ENCODE measurements around the gene KCNK16. TPM values are rescaled to one million over a fixed set of nuclear protein-coding genes. Genes with fewer than 3 reads are reported as not detected.

Gene KCNK16
- polyA plus RNA-seq, 3 donors, result not detected

- H3K9me3 Mint-ChIP-seq, result peaks cover 0 to 4% (median 0%) of the 10 kb centered on the region in 7 donors
- Histone ChIP-seq H3K4me1 (ENCODE audit: control insufficient read depth in 1 of 2, insufficient read depth in 2 of 2, low read length in 2 of 2) (peaks cover 15 to 16% of the 10 kb centered on the region in 2 donors), H3K36me3 (replicated peaks in 1 of 2; ENCODE audit: control insufficient read depth in 1 of 2, insufficient read depth in 2 of 2, low read length in 2 of 2) (no peaks in the 10 kb centered on the region), H3K4me3 (replicated peaks in 1 of 3; ENCODE audit: low read depth in 2 of 3, low read length in 3 of 3) (no peak overlapping the region), H3K9me3 (replicated peaks in 1 of 2; ENCODE audit: control insufficient read depth in 1 of 2, insufficient read depth in 1 of 2, low read length in 2 of 2) (no peaks in the 10 kb centered on the region), H3K9ac (ENCODE audit: insufficient read depth, low read length, poor library complexity, severe bottlenecking) (no peak overlapping the region), H3K27ac (ENCODE audit: low read depth in 1 of 2, low read length in 2 of 2) (no peak overlapping the region), H2AFZ (ENCODE audit: insufficient read depth, low read depth, low read length, poor library complexity, severe bottlenecking) (no peak overlapping the region), H3K27me3 (ENCODE audit: control insufficient read depth in 2 of 2, insufficient read depth in 2 of 2, low read length in 2 of 2) (no peaks in the 10 kb centered on the region), H4K20me1 (ENCODE audit: insufficient read depth, low read length) (no peaks in the 10 kb centered on the region), H3K4me2 (replicated peaks; ENCODE audit: extremely low read depth, low read length, poor library complexity, severe bottlenecking) (no peak overlapping the region), H3K79me2 (ENCODE audit: insufficient read depth, low read length) (no peaks in the 10 kb centered on the region)
- peak overlapping the region in 2 of 7 donors; percentile 22 to 26 for H3K27ac Mint-ChIP-seq
- peaks cover 3 to 10% (median 9%) of the 10 kb centered on the region in 3 donors for H3K27me3 Mint-ChIP-seq (ENCODE audit: low read depth in 3 of 3)
- H3K4me1 Mint-ChIP-seq, result peaks cover 23% of the 10 kb centered on the region
- WGBS (ENCODE audit: insufficient coverage), result 68% methylated on average over 3 of the region's 5 CpGs
- no peak overlapping the region for H3K4me3 Mint-ChIP-seq
- intact Hi-C loops (cut with micrococcal nuclease), result no loop called here
- TF ChIP-seq CTCF (IDR thresholded peaks at IDR 0.05), result no peak
- DNase-seq, result peak in 2 of 3 donors; percentile 15 to 34
- H3K36me3 Mint-ChIP-seq, result no peaks in the 10 kb centered on the region
These were observed 28.4 kb downstream of the KCNK16 start for GRCh38 chr6:39294133-39294532.

DNA sequence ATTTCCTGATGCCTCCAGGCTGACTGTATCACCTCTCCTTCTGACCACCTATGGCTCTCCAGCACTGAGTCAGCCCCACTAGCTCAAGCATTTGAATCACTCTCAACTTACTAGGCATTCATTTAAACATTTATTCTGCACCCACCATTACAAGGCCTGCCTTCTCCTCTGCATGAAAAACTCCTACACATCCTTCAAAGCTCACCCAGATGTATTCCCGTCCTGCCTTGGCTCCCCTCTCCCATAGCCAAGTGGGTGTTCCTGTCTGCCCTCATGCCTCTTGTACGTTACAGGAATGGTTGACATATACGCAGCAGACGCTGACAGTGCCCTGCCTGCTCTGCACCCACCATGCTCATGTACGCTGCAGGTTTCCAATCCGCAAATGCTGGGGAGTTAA, 29.9 kb downstream of the KCNK16 start:
- peaks cover 28% of the 10 kb centered on the region for H3K4me1 Mint-ChIP-seq
- H3K9ac ChIP-seq (ENCODE audit: insufficient read depth, low read length, poor library complexity, severe bottlenecking), result no peak overlapping the region
- H3K9me3 ChIP-seq (replicated peaks in 1 of 2; ENCODE audit: control insufficient read depth in 1 of 2, insufficient read depth in 1 of 2, low read length in 2 of 2), result no peaks in the 10 kb centered on the region
- no peak for DNase-seq
- intact Hi-C loops (cut with micrococcal nuclease), result no loop called here
- no peaks in the 10 kb centered on the region for H4K20me1 ChIP-seq (ENCODE audit: insufficient read depth, low read length)
- no peak overlapping the region for H3K4me3 ChIP-seq (replicated peaks in 1 of 3; ENCODE audit: low read depth in 2 of 3, low read length in 3 of 3)
- H3K4me1 ChIP-seq (ENCODE audit: control insufficient read depth in 1 of 2, insufficient read depth in 2 of 2, low read length in 2 of 2), result peaks cover 17 to 19% of the 10 kb centered on the region in 2 donors
- no peaks in the 10 kb centered on the region for H3K36me3 Mint-ChIP-seq
- H3K4me2 ChIP-seq (replicated peaks; ENCODE audit: extremely low read depth, low read length, poor library complexity, severe bottlenecking), result no peak overlapping the region
- H3K36me3 ChIP-seq (replicated peaks in 1 of 2; ENCODE audit: control insufficient read depth in 1 of 2, insufficient read depth in 2 of 2, low read length in 2 of 2), result no peaks in the 10 kb centered on the region
- peak overlapping the region in 1 of 7 donors; percentile 46 for H3K27ac Mint-ChIP-seq
- H3K27ac ChIP-seq (ENCODE audit: low read depth in 1 of 2, low read length in 2 of 2), result no peak overlapping the region
- H3K27me3 ChIP-seq (ENCODE audit: control insufficient read depth in 2 of 2, insufficient read depth in 2 of 2, low read length in 2 of 2), result no peaks in the 10 kb centered on the region
- H3K9me3 Mint-ChIP-seq, result peaks cover 0 to 6% (median 0%) of the 10 kb centered on the region in 7 donors
- WGBS (ENCODE audit: insufficient coverage), result 100% methylated on average over 1 of the region's 6 CpGs
- H3K79me2 ChIP-seq (ENCODE audit: insufficient read depth, low read length), result no peaks in the 10 kb centered on the region
- peak overlapping the region; percentile 8 for H2AFZ ChIP-seq (ENCODE audit: insufficient read depth, low read depth, low read length, poor library complexity, severe bottlenecking)
- H3K4me3 Mint-ChIP-seq, result no peak overlapping the region
- TF ChIP-seq CTCF (IDR thresholded peaks at IDR 0.05), result no peak
- H3K27me3 Mint-ChIP-seq (ENCODE audit: low read depth in 3 of 3), result peaks cover 3 to 10% (median 6%) of the 10 kb centered on the region in 3 donors
